ENCODE data around the gene TRAF2.
"Not testable (repeated sequence)": the region's sequence is repeated elsewhere in the genome, so short reads cannot be mapped to it uniquely, and the experiment has no call there.

The TRAF2 gene

GRCh38 chr9:136858452-136858843 lies 27.9 kb upstream of the TRAF2 start:
- no peak for DNase-seq

DNA sequence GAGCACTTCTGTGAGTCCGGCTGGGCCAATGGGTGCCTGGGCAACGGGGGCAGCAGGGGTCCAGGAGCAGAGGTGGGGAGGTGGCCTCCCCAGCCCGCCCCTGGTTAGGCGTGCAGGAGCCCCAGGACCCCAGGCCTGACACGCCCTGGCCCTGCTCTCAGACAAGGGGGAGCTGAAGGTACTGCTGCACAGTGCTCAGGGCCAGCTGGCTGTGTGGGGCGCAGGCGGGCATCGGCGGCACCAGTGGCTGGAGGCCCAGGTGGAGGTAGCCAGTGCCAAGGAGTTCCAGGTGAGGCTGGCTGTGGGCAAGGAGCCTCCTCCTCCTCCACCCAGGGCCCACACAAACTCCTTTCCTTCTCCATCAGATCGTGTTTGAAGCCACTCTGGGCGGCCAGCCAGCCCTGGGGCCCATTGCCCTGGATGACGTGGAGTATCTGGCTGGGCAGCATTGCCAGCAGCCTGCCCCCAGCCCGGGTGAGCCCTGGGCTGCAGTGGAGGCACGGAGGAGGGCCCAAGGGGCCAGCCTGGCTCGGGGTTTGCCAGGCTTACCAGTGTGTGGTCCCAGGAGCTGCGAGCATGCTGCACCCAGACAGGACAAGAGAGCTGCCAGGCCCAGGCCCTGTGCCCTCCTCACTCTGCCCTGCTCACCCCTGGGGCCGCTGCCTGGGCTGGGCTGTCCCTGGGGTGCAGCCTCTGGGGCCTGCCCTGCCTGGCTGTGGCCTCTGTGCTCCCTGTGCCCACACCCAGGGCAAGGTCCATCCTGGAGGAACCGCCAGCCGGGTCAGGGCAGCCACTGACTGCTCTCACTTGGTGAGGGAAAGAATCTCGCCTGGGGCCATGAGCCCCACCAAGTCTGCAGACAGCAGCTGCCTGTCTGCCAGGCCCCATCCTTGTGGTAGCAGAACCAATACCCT lies 27.2 kb upstream of the TRAF2 start:
- no peak for DNase-seq

GRCh38 chr9:136860529-136860928 lies 25.8 kb upstream of the TRAF2 start:
- no peak for DNase-seq

DNA sequence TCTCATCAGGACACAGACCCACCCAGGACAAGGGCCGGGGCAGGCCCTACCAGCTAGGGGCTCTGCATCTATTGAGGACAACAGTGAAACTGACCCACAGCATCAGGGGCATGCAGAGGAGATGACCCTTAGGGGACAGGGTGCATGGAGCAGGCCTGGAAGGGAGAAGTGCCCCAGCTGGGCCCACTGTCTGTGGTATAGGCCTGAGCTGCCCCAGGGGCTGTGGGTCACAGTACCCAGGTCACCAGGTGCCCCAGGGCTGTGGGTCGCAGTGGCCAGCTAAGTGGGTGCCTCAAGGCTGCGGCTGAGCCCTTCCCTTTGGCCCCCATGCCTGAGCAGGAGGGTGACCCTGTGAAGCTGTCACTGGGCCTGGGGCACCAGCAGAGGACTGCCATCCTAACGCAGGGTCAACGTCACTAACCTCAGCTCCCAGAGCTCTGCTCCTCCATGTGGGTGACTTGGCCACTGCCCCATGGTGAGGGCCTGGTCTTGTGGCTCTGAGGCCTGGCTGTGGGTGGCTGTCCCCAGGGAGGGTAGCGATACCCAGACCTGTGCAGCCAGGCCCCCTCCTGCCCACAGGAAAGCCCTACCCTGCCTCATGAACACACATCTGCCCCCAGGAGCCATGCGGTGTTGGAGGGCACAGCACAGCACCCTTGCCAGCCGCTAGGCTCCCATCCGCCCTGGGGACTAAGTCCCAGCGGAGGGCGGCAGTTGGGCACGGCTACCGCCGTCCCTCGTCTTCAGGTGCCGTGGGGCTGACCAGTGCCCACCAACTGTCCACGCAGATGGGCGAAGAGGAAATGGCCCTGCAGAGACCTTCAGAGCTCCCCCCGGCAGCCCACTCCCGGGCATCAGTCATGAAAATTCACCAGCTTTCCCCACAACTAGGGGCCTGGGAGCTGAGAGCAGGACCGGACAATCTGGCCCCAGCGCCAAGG lies 25.1 kb upstream of the TRAF2 start:
- no peak for DNase-seq

- no peak for DNase-seq
These were observed 24.4 kb upstream of the TRAF2 start for GRCh38 chr9:136861874-136862457.

DNA sequence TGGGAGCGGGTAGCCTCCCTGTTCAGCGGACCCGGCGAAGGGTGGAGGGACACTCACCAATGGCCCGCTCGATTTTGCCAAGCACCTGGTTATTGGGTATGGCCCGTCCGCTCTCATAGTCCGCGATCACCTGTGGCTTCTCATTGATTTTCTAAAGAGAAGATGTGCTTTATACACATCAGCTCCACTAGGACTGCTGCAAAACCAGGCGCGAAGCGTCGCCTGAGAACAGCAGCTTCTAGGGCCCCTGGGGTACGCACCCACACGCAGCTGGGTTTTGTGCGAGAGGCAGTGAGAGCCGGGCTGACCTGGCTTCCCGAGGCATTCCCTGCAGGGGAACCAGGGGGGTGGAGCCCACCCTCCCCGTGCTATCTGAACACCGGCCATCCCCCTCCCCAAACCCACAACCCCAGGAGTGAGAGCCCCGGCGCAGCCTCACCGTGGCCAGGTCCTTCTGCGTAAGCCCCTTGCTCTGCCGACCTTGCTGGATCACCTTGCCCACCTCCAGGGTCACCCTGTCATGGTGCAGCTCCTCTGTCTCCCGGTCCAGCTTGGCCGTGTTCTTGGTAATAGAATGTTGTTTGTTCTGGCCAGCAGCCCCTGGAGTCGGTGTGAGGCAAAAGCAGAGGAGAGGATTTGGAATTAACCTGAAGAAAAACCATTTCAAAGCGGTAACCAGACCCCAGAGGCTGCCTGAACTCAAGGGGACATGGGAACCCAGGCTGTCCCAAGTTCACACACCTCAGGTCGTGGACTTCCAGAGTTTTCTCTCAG lies 23.3 kb upstream of the TRAF2 start:
- no peak for DNase-seq

DNA sequence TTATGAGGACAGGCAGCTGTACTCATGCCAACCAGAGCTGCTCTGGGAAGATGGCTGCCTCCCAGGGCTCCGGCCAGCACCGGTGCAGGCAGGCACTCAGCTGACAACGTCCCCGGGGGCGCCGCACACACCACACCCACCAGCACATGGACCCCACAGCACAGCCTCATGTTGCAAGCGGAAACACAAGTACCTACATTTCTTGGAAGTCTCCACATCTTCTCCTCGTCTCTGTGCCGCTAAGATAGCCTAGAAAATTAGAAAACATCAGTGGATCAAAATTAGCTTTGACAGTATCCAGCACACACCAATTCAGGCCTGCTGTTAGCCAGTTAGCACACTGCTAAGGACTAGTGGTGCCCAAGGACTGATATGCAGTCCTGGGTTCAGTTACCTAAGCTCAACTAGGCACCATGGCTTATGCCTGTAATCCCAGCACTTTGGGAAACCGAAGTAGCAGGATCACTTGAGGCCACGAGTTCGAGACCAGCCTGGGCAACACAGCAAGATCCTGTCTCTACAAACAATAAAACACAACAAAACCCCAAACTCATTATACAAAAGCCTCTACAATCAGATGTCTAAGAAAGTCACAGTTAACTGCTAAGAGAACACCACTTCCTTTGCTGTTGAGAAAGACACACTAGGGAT lies 22.6 kb upstream of the TRAF2 start:
- DNase-seq, result no peak

- no peak for DNase-seq
These were observed 21.1 kb upstream of the TRAF2 start for GRCh38 chr9:136865041-136865767.

- DNase-seq, result no peak
These were observed 20.6 kb upstream of the TRAF2 start for GRCh38 chr9:136865768-136866103.

DNA sequence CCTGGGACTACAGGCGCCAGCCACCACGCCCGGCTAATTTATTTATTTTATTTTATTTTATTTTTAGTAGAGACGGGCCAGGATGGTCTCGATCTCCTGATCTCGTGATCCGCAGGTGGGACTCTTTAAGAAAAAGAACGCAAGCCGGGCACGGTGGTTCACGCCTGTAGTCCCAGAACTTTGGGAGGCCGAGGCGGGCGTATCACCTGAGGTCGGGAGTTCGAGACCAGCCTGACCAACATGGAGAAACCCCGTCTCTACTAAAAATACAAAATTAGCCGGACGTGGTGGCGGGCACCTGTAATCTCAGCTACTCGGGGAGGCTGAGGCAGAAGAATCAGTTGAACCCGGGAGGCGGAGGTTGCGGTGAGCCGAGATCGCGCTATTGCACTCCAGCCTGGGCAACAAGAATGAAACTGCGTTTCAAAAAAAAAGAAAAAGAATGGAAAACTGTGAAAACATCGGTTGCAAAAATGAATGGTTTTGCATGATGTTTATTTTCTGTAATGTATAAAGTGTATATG lies 19.4 kb upstream of the TRAF2 start:
- not testable (repeated sequence) for DNase-seq

GRCh38 chr9:136867480-136867879 lies 18.8 kb upstream of the TRAF2 start:
- DNase-seq, result no peak

DNA sequence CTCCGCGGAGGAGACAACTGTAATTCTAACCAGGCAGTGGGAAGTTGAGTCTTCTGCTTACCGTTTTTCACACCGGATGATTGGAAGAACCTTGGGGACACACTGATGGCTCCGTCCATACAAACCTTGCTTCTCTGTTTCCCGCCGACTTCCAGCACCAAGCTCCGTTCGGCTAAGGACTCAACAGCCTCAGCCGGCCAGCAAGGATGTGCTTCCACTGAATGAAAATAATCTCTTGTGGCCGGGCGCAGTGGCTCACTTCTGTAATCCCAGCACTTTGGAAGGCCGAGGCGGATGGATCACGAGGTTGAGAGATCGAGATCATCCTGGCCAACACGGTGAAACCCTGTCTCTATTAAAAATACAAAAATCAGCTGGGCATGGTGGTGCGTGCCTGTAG lies 18.4 kb upstream of the TRAF2 start:
- no peak for DNase-seq

- no peak for DNase-seq
These were observed 17.7 kb upstream of the TRAF2 start for GRCh38 chr9:136868644-136869043.

DNA sequence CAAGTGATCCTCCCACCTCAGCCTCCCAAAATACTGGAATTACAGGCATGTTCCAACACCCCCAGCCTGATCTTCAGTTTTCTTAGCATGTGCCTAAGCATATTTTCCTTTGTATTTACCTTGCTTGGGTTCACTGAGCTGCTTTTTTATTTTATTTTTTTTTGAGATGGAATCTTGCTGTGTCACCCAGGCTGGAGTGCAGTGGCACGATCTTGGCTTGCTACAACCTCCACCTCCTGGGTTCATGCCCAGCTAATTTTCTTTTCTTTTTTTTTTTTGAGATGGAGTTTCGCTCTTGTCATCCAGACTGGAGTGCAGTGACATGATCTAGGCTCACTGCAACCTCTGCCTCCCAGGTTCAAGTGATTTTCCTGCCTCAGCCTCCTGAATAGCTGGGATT lies 16.7 kb upstream of the TRAF2 start:
- not testable (repeated sequence) for DNase-seq

DNA sequence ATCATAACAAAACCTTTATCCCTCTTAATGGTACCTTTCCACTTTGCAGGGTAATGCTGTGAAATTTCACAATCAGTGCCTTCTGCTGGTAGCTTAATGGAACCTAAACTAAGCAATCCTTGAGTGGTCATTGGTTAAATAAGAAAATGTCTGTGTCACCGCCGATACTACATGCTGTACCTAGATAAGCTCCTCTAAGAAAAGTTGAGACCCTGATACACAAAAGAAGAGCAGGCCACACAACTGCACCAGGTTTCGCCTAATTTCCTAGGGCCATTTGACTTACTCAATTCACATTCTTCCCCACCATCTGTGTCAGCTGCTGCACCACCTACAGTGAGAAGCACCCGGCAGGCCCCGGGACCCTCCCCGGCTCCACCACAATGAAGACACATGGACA lies 11.2 kb upstream of the TRAF2 start:
- no peak for DNase-seq

DNA sequence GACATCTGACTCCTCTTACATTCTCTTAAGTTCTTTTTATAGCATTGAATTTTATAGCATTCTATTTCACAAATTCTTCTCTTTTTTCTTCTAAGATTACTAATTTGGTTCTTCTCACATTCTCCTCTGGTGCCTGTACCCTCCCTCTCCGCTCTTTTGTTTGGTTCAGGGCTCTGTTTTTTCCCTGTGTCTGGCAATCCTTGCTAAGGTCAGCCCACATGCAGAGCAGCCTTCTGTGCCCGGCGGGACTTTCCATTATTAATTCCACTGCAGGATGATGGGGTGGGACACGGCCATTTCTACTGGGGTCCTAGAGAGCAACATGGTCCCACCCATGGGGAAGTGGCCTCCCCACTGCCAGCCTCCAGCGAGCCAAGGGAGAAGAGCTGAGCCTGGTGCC lies 9.8 kb upstream of the TRAF2 start:
- DNase-seq, result no peak

DNA sequence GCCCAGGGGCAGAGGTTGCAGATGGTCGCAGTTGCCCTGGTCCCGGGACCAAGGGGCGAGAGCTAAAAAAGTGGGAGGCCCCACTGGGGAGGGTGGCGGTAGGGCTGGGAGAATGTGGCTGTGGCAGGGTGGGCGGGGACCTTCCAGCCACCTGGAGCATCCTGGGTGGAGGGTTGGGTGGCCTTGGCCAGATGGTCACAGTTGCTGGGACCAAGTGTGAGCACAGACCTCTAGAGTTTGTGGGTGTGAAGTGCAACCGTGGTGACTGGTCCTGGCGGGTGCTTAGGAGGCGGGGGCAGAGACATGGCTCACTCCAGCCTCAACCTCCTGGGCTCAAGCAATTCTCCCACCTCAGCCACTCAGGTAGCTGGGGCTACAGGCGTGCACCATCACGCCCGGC lies 5.7 kb upstream of the TRAF2 start:
- DNase-seq, result peak; percentile 17

DNA sequence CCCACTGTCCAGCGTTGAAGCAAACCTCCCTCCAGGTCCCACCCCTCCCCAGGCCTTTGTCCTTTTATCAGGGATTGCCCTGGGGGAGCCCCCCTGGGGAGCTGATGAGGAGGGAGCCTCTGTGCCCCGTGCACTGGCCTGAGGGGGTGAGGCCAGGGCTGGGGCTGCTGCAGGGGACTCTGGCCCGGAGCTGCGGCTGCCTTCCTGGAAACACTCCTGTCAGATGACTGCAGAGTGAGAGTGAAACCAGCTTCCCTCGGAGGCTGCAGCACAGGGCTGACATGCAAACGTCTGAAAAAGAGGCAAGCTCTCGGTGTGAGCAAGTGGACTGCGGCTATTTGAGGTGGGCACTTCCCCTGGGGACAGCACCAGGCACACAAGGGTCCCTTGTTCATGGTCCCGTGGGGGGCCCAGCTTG lies 4.6 kb upstream of the TRAF2 start:
- DNase-seq, result peak; percentile 82

- DNase-seq, result no peak
These were observed 4.0 kb upstream of the TRAF2 start for GRCh38 chr9:136882109-136882946.

- not testable (repeated sequence) for DNase-seq
These were observed 3.4 kb upstream of the TRAF2 start for GRCh38 chr9:136882947-136883283.

Data from NCI-H146 (cell line).